Renal cortical epithelial cell (primary cell): ENCODE results near the gene NR4A3. TPM values are rescaled to one million over a fixed set of nuclear protein-coding genes. Genes with fewer than 3 reads are reported as not detected.
"Not testable (repeated sequence)": the region's sequence is repeated elsewhere in the genome, so short reads cannot be mapped to it uniquely, and the experiment has no call there.

Experiments used
- DNase-seq: peaks from one replicate; pipeline ENCODE4 v3.0.0-alpha.2; 2011; ENCODE audit warnings: low read depth
- total RNA-seq: library from RNA; depleted of rRNA; stranded (reverse); fragments of >200 nt; gene quantifications from 2 replicates; pipeline ENCODE4 v1.2.3, GENCODE V29; 2014

The NR4A3 gene
- 0.15 and 0.35 TPM in 2 replicates for total RNA-seq

DNA sequence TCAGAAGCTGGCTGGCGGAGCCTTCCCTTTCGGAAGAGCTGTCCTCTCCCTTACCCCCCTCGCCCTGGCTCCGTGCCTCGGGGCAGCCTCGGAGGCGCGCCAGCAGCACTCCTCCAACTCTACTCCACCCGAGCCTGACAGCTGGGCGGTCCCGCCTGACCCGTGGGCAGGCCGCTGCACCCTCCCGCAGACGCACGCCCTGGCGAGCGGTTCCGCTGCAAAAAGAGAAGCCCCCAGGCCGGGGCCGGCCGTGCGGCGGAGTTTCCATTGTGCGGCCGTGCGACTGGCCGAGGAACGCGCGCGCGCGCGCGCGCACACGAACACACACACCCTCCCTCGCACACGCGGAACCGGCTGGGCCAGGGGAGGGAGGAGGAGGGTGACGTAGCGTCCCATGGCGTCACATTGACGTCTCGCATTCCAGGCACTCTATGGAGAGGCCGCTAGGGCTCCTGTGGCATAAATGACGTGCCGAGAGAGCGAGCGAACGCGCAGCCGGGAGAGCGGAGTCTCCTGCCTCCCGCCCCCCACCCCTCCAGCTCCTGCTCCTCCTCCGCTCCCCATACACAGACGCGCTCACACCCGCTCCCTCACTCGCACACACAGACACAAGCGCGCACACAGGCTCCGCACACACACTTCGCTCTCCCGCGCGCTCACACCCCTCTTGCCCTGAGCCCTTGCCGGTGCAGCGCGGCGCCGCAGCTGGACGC is at the start of gene NR4A3:
Gene NR4A3, plus strand, starts transcription at position 490 of the 713 bp plus-strand sequence. CDS start 6,158 bp downstream, outside the sequence.
- peak; percentile 83 for DNase-seq

DNA sequence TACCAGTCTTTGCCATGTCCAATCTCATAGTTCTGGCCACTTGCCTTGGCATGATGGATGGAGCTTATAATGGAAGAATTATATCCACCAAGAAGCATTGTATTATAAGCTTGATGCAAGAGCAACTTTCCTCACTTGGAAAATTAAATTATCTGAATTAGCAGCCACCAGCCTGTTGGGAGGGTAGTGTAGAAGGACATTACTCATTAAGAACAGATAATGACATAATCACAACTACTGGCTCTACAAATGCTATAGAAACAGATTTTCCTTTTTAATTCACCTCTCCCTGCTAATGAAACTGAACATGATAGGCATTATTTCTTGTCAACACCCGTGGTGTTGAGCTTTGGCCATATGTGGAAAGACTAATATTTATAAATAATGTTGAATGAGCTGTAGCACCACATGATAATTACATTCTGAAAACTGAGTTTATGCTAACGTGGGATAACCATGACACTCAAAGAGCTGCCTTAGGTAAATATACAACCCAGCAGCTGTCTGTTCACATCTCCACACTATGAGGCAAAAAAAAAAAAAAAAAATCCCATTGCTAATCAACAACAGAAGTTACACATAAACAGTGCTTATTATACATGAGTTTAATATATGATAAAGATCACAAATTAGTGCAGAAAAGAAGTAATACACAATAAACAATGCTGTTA is 48.1 kb upstream of the NR4A3 start:
- DNase-seq, result no peak

DNA sequence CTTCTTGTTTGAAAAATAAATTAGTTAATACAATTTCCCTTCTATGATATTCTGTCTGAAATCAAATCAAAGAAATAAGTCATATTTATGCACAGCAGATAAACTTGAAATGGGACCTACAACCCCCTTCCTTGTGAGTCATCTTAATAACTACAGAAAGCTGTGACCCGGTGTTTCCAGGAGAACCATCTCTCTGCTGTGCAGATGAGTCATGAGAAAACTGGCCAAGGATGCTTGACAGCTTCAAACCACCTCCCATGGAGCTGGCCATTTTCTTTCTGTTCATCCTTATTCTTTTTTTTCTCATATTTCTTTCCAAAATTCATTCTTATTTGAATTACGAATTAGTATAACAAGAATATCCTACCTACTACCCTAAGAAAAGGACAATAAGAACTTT is 43.4 kb upstream of the NR4A3 start:
- peak; percentile 85 for DNase-seq

DNA sequence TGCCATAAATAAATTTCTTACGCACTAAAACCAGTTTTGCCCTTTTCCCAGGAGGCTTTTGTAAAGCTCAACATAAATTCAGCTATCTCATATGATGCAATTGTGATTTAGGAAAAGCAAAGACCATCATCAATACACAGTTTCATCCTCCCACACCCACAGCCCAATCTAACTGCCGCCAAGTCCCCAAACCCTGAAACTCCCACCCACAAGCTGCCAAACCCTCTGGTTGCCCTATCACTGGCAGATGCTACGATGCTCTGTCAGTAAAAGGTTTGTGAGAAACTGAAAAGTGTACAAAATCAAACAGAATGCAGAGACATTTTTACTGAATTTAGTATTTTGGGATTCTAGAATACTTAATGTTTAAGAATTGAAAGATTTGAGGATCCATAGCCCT is 42.8 kb upstream of the NR4A3 start:
- DNase-seq, result no peak

DNA sequence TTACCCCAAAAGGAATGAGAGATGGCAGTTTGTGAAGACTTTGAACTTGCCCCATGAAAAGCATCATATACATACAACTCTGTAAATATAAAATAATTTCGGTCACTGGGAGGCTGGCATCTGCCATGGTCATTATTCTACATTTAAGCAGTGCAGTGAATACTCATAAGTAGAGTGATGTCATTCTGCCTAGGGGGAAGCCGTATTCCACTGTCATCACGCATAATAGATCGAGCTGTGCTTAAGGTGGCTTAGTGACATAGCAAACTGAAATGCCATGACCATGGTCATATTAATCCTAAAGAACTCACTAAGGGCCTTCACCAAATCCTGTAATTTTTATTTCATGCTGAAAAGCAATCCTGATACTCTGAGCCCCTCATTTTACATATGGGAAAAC is 42.4 kb upstream of the NR4A3 start:
- DNase-seq, result no peak

GRCh38 chr9:99782349-99782748 is 39.3 kb upstream of the NR4A3 start:
- not testable (repeated sequence) for DNase-seq

GRCh38 chr9:99782962-99783718 is 38.5 kb upstream of the NR4A3 start:
- DNase-seq, result no peak

DNA sequence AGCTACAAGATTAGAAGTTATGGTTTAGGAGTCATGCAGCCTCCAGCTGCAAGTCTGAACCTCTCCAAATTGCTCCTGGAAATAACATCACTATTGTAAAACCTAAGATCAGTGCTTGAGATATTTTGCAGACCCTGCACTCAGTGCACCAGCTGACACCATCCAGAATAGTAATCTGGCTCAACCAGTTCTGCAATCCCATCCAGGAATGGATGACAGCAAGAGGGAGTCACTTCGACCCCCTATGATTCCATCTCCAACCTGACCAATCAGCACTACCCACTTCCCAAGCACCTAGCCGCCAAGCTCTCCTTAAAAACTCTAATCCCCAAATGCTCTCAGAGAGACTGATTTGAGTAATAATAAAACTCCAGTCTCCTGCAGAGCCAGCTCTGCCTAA is 37.9 kb upstream of the NR4A3 start:
- no peak for DNase-seq

- DNase-seq, result no peak
Measured at GRCh38 chr9:99785010-99785590, 36.6 kb upstream of the NR4A3 start.

- DNase-seq, result no peak
Measured at GRCh38 chr9:99787556-99787955, 34.1 kb upstream of the NR4A3 start.

GRCh38 chr9:99793528-99793927 is 28.2 kb upstream of the NR4A3 start:
- no peak for DNase-seq

- no peak for DNase-seq
Measured at GRCh38 chr9:99796231-99796630, 25.5 kb upstream of the NR4A3 start.

DNA sequence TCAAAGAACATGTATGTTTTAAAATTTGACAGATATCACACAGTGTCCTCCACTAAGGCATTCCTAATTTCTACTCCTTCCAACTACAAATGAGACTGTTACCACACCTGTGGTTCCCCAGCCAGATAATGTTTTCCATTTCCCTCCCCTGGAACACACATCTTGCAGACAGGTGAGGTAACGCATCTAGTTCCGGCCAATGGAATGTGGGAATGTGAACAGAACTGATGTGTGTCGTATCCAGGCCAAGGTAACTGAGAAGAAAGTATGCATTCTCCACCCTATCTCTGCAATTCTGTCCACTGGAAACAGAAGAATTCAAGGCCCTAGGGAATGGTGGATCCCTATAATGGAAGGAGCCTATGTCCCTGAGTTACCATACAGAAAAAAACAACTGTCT is 19.9 kb upstream of the NR4A3 start:
- no peak for DNase-seq

- no peak for DNase-seq
Measured at GRCh38 chr9:99803694-99804093, 18.0 kb upstream of the NR4A3 start.

GRCh38 chr9:99807276-99807852 is 14.3 kb upstream of the NR4A3 start:
- peak; percentile 50 for DNase-seq

DNA sequence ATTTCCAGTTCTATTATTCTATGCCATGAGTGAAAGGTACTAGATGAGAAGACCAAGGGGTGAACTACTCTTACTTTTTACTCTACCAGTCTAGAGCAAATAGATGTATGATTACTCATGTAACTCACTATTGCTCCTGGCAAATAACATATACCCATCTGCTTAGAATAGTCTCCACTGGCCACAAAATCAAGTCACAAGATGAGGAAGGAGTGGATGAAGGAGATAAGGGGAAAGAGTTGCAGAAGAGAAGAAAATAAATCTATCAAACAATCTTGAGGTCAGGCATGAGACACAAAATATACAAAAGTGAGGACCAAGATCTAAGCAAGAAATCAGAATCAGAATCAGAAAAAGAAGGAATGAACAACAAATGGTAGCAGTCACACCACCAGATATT is 13.7 kb upstream of the NR4A3 start:
- no peak for DNase-seq

- no peak for DNase-seq
Measured at GRCh38 chr9:99808454-99808853, 13.2 kb upstream of the NR4A3 start.

DNA sequence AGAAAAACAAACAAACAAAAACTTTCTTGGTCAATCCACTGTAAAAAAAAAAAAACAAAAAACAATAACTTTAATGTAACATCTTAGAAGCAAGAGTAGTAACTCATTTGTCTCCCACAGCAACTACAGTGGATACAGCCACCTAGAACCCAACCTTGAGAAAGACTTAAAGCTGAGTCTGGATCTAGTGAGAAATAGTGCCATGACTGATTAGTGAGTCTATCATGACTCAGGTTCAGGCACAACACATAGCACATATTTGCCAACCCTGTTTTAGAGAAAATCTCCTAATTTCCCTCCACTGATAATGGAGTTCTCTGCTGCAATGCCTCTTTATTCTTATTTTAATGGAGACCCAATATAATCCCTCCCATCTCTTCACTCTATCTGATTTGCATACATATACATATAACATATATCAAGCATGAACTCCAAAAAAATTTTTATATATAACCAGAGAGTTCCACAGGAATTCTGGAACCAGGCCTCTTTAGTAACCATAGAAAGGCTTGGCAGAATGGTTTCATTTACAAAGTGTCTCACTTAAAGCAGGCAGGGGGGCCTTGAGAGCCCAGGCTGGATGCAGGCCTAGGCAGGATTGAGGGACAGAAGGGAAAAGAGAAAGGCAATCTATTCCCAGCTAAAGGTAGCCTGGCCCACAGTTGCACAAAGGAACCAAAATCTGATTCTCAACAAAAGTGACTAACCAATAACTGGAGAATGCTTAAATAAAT is 11.9 kb upstream of the NR4A3 start:
- no peak for DNase-seq

- no peak for DNase-seq
Measured at GRCh38 chr9:99811172-99811571, 10.5 kb upstream of the NR4A3 start.

DNA sequence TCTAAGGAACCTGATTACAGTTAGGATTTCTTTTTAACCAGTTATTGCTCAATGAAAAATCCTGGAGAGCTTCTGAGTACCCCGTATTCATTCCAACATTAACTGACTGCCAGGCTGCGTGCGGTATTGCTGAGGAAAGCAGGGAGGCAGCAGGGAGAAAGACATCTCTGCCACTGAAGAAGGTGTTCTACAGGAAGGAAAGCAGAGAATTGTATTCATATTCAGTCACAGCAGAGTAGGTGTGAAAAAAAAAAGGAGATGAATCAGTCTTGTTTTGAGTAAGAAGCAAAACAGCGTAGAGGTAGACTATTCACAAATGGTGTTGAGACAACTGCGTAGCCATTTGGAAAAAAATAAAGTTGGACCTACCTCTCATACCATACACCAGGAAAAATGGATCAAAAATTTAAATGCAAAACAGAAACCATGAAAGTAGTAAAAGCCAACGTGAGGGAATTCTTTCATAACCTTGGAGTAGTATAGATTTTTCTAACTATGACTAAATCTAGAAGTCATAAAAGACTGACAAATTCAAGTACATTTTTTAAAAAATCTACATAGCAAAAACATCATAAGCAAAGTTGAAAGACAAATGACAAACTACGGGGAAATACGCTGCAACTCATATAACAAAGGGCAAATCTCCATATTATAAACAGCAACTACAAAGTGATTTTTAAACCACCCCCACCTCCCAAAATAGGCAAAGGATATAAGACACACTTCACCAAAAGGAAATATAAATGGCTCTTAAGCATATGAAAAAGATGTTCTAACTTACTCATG is 9.9 kb upstream of the NR4A3 start:
- DNase-seq, result no peak

- DNase-seq, result no peak
Measured at GRCh38 chr9:99813739-99814138, 7.9 kb upstream of the NR4A3 start.
